NCI-H748 (cell line): ENCODE data around the gene NCMAP.
A peak's percentile ranks its signal among the peaks of the same experiment; 100 is the strongest.

Experiments used
- DNase-seq: peaks from one replicate; lab custom pipeline; 2025; ENCODE audit not compliant: unreplicated experiment; lab: John Stamatoyannopoulos, UW

The NCMAP gene

DNA sequence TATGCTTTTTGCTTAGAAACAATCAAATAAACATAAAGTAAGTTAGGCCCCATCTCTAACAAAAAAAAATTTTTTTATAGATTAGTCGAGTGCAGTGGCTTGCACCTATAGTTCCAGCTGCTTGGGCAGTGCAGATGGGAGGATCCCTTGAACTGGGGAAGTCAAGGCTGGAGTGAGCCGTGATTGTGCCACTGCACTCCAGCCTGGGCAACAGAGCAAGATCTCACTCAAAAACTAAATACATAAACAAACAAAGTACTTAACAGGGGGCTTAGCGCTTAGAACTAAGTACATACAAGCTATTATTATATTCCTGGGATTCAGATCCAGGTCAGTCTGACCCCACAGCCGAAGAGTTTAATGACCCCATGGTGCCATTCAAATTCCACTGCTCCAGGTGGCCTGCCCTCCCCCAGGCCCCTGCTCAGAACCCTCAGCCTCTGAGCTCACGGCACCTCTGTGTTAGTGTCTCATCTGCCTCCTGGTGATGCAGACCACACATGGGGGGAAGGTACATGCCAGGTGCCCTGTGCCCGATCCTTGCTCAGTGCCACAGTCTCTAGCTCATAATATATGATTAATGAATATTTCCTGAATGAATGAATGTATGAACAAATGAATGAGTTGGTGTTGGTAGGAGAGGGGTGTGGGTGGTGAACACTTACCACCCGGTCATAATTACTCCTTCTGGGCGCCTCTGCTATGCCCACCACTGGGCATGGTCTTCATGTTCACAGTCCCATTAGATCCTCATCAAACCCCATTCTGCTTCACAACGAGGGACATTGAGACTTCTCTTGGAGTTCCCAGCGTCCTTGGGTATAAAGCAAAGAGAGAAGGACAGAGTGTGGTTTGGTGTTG is 14.6 kb downstream of the NCMAP start:
- no peak for DNase-seq

DNA sequence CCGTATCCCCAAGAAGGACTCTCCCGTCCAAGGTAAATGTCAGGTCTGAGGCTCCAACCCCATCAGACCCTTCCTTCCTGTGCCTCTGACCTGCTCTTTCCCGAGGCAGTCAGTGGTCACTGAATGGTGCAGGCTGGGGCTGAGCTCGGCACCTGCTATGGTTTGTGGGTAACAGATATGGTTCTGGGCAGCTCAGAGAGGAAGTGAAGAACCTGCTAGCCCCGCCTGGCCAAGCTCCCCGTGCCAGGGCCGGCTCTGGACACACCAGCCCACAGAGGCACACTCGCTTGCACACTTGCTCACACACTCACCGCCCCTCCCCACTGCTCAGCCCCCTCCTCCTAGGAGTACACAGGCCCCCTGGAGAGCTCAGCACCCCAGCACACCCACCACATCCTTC is 16.4 kb downstream of the NCMAP start:
- no peak for DNase-seq

DNA sequence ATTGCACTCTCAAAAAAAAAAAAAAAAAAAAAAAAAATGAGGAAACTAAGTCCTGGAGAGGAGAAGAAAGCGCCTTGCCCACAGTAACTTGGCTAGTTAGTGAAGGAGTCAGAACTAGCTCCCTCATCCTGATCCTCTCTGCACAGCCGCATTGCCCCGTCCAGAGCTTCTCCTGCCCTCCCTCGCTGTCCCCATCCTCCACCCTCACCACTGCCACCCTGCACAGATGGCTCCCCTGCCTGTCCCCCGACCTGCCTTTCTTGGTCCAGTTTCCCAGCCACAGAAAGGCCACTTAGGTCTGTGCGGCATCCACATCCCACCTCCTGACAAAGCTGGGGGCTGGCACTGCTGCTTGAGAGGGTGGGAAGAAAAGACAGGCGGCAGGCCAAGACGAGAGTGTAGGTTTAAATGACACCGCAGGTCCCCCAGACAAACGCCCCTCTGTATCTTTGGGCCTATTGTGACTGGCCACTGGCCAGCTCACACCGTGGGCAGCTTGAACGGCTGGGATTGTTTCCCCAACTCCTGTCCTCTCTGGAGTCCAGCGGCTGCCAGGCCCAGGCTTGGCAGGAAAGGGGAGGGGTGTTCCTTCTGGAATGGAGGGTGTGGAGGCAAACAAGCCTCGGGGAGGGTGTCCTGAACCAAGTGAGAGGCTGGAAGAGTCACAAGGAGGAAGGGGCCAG is 20.2 kb downstream of the NCMAP start:
- DNase-seq = no peak

DNA sequence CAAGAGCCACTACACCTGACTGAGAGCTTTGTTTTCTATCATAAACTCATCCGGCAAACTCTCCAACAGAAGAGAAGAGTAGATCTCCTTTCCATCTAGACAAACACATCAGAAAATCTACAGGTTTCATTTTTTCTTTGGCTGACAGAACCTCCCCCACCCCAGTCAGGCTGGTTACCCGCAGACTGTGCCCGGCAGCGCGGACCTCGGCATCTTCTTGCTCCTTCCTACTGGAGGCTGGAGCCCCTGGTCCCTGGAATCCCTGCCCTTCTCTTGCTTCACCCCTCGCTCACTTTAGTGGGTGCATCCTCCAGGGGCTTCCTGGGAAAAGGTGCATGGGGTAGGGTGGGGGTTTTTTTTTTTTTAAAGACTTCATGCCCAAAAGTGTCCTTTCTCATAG is 23.0 kb downstream of the NCMAP start:
- DNase-seq = no peak

DNA sequence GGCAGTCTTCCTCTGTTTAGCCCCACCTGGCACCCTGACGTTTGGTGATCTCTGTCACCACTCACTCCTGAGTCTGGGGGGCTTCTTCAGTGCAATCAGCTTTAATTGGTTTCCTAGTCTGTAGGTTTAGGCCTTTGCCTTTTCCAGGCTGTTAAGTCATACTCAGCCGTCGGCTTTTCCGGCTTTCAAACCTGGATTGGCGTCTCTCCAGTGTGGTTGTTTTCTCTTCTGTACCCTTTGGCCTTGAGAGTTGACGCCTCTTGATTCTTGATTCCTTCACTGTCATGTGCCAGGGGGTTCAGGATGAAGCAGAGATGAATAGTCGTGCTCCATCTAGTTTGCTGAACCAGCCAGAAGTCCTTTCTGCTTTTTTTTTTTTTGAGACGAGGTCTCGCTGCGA is 24.9 kb downstream of the NCMAP start:
- no peak for DNase-seq

DNA sequence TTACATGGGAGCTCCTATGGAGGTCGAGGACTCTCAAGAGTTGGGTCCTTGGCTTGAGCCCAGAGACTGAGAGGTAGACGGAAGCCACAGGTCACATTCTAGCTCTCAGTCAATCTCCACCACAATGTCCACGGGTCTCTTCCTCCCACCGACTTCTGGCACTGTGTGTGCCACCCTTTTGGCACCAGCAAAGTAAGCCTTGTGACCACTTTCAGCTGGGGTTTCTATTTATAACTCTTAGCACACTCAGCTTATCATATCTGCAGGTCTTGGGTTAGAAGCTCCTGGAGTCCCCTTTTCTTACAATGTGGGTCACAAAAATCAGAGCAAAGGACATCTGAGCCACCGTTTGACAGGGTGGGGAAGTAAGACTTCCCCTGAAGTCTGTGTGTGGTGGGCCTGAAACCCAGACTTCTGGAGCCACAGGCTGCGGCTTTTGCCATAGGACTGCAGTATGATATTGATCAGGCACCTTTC is 28.3 kb downstream of the NCMAP start:
- DNase-seq = no peak

DNA sequence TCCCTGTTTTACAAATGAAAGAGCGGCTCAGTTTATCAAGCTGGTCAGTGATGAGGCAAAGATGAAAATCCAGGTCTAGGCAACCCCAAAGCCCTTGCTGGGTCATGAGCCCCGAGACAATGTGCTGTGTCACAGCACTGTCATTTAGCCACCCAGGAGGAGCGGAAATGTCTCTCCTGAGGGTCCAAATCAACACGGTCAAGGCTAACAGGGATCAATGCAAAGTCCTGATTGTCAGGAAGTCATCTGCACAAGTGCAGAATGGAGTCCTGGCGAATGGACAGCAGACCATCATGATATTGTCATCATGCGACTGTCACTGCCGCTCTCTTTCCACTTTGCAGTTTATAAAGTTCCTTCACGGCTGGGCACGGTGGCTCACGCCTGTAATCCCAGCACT is 30.2 kb downstream of the NCMAP start:
- DNase-seq = no peak

DNA sequence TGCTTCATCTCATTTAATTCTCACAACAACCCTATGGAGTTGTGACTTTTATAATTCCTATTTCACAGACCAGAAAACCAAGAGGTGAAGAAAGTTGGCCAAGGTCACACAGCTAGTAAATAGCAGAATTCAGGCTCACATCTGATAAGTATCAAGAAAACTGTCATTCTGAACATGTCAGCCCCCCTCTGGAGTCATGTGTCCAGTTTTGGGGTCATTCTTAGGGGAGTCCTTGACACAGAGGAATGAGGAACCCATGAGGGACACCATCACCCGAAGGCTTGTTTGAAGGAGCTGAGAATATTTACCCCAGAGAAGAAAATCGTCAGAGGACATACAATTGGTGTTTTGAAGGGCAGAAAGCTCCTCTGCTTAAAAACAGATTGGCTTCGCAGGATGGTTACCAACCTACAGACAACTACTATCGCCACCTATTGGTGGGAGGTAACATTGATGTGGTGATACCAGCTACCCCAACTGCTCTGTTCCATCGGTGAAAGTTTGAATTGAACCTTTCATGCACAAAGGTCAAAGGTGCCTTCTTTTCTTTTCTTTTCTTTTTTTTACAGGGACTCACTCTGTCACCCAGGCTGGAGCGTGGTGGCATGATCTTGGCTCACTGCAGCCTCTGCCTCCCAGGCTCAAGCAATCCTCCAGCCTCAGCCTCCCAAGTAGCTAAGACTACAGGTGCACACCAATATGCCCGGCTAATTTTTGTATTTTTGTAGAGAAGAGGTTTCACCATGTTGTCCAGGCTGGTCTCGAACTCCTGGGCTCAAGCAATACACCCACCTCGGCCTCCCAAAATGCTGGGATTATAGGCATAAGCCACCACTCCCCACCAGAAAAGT is 31.3 kb downstream of the NCMAP start:
- peak; percentile 65 for DNase-seq

DNA sequence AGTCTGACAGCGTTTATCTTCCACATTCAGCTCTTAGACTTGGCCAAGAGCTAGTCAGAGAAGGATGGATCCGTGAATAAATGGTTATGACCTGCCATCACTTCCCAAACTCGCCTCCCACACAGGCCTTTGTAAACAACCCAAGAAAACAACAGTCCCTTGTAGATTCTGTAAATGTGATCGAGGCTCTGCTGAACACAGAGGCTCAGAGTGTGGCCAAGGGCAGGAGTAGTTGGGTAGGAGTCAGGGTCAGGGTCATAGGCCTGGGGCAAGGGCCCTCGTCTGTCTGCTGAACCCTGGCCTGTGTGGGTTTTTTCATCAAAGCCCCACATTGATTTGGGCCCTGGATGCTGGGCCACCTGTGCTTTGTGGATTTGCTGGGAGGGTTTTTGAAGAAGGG is 32.7 kb downstream of the NCMAP start:
- DNase-seq = no peak

DNA sequence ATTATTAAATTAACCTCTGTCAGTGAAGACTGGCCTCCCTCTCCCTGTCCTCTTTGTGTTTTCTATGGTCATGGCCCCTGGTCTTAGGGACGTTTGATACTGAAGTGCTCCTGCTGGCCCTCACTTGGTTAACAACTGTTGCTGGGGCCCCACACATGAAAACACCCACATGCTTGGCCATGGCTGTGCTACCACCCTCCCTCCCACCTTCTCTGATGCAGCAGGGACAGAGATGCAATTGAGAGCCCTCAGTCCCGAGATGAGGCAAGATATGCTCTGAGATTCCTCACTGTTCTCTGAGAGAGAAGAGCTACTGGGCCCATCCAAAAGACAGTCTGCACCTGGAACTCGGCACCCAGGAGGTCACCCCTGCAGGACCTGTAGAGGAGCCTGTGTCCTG is 33.3 kb downstream of the NCMAP start:
- DNase-seq = no peak

DNA sequence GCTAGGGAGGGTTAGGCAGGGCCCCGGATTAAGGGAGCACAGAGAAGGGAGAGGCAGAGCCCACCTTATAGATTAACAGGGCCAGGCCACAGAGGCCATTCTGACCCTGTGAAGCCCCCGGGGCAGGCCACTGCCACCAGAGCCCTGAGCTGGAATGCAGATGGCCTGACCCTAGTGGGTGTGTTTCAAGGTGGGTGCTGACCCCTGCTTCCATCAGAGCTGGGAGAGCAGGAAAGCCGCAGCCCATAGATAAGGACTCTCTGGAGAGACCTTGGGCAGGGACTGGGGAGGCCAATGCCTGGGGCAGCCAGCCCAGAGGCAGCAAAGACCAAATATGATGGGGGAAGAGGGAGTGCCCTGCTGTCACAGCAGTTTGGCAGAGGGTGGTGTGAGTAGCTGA is 35.9 kb downstream of the NCMAP start:
- DNase-seq = no peak

DNA sequence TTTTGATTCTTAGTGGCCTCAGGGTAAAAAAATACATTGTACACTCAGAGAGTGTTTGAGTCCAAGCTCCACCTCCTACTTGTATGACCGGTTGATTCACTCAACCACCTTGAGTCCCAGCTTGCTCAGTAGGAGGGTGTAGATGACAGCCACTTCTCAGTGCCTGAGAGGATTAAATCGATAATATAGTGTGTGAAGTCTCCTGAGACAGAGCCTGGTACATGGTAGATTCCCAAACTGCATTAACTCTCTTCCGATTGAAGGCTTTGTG is 38.4 kb downstream of the NCMAP start:
- no peak for DNase-seq

DNA sequence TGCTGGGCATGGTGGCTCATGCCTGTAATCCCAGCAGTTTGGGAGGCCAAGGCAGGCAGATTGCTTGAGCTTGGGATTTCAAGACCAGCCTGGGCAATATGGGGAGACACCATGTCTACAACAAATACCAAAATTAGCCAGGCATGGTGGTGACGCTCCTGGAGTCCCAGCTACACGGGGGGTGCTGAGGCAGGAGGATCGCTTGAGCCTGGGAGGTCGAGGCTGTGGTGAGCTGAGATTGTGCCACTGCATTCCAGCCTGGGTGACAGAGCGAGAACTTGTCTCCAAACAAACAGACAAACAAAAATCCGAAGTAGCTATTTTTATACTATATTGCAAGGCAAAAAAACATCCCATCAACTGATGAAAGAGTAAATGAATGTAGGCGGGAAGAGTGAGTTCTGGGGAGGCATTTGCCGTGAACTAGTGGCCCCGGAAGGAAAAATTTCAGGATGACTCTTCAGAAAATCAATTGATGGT is 40.6 kb downstream of the NCMAP start:
- no peak for DNase-seq

DNA sequence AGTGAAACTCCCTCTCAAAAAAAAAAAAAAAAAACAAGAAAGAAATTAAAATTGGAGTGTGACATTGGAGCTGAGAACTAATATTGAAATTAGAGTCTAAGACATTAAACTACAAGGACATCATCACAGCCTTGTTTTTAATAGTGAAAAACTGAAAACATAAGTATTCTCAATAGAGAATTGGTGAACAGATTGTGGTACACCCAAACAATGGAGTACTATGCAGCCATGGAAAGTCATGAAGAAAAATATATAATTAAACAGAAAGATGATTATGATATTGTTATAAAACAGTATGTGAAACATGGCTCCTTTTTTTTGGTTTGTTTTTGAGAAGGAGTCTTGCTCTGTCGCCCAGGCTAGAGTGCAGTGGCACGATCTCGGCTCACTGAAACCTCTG is 43.4 kb downstream of the NCMAP start:
- no peak for DNase-seq

DNA sequence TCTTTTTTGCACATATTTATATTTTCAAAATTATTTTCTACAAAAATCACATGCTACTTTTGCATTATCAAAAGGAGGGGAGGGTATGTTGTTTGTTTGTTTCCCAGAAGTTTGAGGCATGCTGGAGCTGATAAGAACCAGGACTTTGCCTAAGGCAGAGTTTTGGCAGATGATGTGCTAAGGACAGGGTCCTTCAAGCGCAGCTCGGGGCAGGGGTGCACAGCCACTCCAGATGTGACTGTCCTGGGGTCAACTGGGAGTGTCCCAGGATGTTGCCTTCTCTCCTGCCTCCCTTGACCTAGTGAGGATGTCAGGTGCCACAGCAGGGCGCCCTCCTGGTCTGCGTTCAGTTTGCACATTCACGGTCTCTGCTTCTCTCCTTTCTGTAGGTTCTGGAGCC is 44.7 kb downstream of the NCMAP start:
- DNase-seq = no peak

DNA sequence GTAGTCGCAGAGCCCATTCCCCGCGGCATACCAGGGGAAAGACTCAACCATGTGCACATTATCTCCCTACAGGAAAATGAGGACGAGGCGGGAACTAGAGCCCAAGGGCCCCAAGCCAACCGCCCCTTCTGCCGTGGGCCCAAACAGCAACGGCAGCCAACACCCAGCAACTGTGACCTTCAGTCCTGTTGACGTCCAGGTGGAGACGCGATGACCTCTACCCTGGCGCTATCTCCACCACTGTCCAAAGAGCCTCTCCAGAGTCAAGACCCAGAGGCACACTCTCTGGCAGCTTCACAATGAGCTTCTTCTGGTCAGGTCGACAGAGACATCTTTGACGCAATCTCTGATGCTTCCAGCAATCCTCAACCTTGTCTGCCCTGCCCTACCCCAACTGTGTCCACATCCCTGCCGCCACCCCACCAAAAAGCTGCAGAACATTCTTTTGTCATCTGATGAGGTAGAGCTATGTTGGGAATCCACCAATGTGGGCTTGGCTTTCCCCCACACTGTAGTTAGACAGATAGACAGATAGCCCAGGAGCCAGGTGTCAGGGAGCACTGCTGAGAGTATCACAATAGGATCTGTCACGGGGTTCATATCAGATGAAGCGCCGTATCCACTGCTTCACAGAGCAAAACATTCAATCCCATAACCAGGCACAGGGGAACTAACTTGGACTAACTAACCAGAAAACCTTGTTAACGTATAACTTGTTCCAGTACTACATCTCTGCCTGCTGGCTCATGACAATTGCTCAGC is 49.8 kb downstream of the NCMAP start:
- no peak for DNase-seq

DNA sequence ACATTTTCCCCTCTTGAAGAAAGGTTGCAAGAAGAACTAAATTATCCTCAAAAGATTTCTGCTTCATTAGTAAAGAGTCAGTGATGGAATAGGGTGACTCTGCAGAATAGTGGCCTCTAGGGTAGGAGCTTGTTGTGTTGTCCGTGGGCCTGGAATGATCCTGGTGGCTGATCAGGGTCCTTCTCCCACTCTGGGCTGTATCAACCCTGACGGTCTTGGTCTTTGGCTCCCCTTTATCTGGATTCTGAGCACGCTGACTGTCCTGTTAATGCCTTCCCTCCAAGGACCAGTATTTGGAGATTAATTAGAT is 50.4 kb downstream of the NCMAP start:
- no peak for DNase-seq

DNA sequence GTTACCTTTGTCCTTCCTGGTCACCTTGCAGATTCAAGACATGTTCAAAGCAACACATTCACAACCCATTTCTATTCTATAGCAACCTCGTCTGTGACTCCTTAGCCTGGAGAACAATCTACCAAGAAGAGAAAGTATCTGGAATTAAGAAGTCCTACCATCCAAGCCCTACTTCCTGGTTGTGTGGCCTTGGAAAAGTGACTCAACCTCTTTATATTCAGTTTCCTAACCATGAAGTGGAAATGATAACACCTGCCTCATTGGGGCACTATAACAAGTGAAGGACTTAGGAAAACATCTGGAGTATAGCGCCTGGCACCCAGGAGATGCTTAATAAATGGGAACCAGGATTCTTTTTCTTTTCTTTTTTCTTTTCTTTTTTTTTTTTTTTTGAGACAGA is 50.7 kb downstream of the NCMAP start:
- no peak for DNase-seq

DNA sequence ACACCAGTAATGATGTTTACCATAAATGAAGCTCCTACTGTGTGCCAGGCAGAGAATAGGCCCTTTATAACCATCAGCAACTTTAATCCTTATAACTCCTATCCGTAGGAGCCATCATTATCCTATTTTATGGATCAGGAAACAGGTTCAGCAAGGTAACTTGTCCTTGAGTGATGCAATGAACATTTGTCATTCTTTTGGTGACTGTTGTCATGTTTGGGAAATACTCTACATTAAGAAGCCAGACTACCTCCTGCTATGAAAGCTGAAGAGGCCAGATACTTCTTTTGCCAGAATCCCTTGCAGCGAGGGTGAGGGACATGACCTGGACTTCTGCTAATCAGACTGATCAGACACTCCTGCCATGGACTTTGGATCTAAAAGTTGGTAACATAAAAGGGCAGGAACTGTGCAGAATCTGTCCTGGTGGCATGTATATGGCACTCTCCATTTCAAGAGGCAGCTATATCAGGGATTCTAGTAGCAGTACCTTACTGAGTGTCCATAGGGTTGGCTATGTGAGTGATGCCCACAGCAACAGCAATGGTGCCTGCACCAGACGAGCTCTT is 54.1 kb downstream of the NCMAP start:
- no peak for DNase-seq

DNA sequence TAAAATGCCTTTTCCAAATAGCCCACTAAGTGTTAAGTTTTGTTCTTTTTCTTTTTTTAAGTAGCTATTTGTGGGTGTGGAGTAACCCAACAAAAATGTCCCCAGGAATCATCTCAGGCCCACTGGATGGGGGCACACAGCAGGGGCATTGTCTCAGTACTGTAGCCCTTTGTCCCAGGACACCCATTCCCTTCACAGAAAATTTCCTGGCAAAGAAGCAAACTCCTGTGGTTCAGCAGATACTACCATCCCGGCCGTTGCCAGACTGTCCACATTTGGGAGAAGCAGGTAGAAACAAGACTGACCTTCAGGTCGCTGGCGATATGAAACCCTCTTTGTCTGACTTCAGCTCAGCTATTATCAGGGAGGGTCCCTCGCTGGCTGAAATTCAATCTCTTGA is 63.5 kb downstream of the NCMAP start:
- DNase-seq = peak; percentile 43

DNA sequence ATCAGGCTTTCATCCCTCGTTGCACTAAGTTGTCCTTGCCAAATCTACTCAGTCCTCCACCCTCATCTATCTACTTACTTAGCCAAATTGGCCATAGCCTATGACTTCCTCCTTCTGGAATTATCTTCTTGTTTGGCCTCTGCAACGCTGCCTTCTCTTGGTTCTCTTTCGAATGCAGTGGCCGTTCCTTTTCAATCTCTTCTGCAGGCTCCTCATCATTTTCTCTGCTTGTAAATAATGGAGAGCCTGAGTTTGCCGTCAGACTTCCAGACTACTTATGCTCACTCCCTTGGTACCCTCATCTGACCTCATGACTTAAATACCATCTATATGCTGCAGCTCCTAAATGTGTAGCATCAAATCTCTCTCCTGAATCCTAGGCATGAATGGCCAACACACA is 64.8 kb downstream of the NCMAP start:
- no peak for DNase-seq
